ENCODE measurements around the gene AOAH.
A peak's percentile ranks its signal among the peaks of the same experiment; 100 is the strongest.

Gene AOAH

GRCh38 chr7:36598054-36598674 lies 126.1 kb downstream of the AOAH start:
- DNase-seq, result no peak

GRCh38 chr7:36597090-36597773 lies 127.1 kb downstream of the AOAH start:
- no peak for DNase-seq

- DNase-seq, result no peak
These were observed 129.8 kb downstream of the AOAH start for GRCh38 chr7:36594445-36594844.

- DNase-seq, result no peak
These were observed 132.7 kb downstream of the AOAH start for GRCh38 chr7:36591636-36592035.

- DNase-seq, result no peak
These were observed 134.9 kb downstream of the AOAH start for GRCh38 chr7:36589391-36589790.

GRCh38 chr7:36583318-36583717 lies 141.0 kb downstream of the AOAH start:
- no peak for DNase-seq

GRCh38 chr7:36575832-36576231 lies 148.5 kb downstream of the AOAH start:
- no peak for DNase-seq

- no peak for DNase-seq
These were observed 151.2 kb downstream of the AOAH start for GRCh38 chr7:36573066-36573465.

- no peak for DNase-seq
These were observed 153.1 kb downstream of the AOAH start for GRCh38 chr7:36571190-36571560.

GRCh38 chr7:36570528-36571189 lies 153.6 kb downstream of the AOAH start:
- no peak for DNase-seq

- DNase-seq, result no peak
These were observed 155.8 kb downstream of the AOAH start for GRCh38 chr7:36568452-36568849.

GRCh38 chr7:36567699-36568451 lies 156.4 kb downstream of the AOAH start:
- DNase-seq, result no peak

- DNase-seq, result no peak
These were observed 158.4 kb downstream of the AOAH start for GRCh38 chr7:36565792-36566356.

- no peak for DNase-seq
These were observed 159.8 kb downstream of the AOAH start for GRCh38 chr7:36564489-36564888.

GRCh38 chr7:36563706-36564327 lies 160.5 kb downstream of the AOAH start:
- DNase-seq, result no peak

GRCh38 chr7:36562121-36562520 lies 162.2 kb downstream of the AOAH start:
- no peak for DNase-seq

- DNase-seq, result no peak
These were observed 175.3 kb downstream of the AOAH start for GRCh38 chr7:36549029-36549428.

- no peak for DNase-seq
These were observed 176.9 kb downstream of the AOAH start for GRCh38 chr7:36547416-36547815.

- peak; percentile 90 for DNase-seq
These were observed 178.0 kb downstream of the AOAH start for GRCh38 chr7:36546331-36546730.

GRCh38 chr7:36545291-36545690 lies 179.0 kb downstream of the AOAH start:
- DNase-seq, result peak; percentile 91

GRCh38 chr7:36538126-36538525 lies 186.2 kb downstream of the AOAH start:
- DNase-seq, result no peak

GRCh38 chr7:36535866-36536664 lies 188.2 kb downstream of the AOAH start:
- no peak for DNase-seq

All from DMS 273 treated with DMSO at 0.1 percent for 48 hours (cell line).